HG03469 (cell line): Measurements from ENCODE around the gene HSPD1.
"Not testable (repeated sequence)": the region's sequence is repeated elsewhere in the genome, so short reads cannot be mapped to it uniquely, and the experiment has no call there.

Experiments
- ATAC-seq: cut with Tn5 transposase; IDR thresholded peaks from one replicate; pipeline ENCODE4 v1.9.1; 2021; ENCODE audit warnings: mild to moderate bottlenecking, moderate library complexity, moderate number of reproducible peaks; ENCODE audit not compliant: unreplicated experiment

HSPD1 gene

DNA sequence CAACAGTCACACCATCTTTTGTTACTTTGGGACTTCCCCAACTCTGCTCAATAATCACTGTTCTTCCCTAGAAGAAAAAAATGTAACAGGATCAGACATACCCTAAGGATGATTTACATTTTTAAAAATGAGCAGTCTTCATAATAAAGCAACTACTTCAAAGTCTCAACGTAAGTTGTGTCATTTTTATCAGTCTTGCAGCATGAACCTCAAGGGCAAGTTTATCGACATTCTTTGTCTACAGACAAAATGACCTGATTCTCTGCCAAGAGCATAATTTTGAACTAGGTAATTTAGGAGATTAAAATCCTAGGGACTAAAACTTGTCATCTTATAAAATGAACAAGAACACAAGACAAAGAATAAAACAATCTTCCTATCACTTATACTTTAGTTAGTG, 2.3 kb downstream of the HSPD1 start:
- ATAC-seq = no peak

DNA sequence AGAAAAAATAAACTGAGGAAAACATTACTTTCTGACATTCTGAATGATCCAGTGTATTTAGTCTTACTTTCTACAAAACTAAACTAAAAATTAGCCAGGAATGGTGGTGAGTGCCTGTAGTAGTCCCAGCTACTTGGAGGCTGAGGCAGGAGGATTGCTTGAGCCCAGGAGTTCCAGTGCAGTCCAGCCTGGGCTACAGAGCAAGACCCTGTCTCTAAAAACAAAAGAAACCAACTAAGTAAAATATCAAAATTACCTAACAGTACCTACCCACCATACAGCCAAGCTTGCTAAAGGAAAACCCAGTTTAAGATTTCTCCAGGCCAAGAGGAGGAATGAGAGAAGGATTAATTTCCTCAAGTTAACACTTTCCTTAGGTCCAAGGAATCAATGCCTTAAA, 2.9 kb downstream of the HSPD1 start:
- no peak for ATAC-seq

DNA sequence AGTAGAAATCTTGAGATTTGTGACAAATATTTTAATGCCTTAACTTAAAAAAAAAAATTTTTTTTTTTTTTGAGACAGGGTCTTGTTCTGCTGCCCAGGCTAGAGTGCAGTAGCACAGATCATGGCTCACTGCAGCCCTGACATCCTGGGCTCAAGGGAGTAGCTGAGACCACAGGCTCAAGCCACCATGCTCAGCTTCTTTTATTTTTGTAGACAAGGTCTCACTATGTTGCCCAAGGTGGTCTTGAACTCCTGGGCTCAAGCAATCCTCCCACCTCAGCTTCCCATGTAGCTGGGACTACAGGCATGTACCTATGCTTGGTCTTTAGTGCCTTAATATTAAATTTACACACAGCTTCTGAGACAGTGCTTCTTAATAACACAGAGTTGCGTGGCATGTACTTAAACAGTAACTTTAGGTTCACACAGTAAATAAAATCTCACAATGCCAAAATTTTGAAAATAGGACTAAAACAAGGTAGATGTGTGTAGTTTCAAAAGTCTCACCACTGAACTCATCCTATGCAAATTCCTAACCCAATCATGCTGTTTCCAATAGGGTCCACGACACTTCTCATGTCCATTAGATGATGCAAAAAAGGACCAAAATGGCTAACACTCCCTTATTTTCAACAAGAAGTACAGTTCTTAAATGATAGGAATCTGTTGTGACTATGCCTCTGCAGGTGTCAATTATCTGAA, 4.1 kb downstream of the HSPD1 start:
- no peak for ATAC-seq

DNA sequence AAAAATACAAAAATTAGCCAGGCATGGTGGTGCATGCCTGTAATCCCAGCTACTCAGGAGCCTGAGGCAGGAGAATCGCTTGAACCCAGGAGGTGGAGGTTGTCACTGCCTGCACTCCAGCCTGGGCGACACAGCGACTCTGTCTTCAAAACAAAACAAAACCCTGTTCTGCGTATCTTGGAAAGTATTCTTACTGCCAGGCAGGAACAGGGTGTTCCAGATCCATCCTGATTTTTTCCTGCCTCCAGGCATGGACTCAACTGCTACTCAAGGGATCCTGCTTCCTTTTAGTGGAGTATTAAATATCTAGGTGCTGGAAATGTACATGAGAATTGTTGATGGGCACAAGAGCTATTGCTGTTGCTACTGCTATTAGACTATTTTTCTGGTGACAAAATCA, 12.3 kb downstream of the HSPD1 start:
- no peak for ATAC-seq

DNA sequence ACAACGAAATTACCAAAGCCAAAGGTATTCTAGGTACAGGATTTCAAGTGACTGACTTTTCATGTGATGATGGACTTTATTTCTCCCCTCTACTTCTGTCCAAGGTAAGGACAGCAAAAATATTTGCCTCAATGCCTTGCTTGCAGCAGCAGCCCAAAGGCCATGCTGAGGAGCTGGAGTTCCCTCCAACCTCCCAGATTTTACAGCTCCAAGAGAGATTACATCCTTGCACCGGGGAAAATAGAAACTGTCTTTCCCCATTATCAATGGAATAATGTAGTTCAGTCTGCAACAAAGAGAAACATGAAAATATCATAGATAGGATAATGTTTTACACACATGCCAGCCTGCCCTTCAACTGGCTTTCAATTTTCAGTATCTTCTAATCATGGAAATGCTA, 13.5 kb downstream of the HSPD1 start:
- no peak for ATAC-seq

DNA sequence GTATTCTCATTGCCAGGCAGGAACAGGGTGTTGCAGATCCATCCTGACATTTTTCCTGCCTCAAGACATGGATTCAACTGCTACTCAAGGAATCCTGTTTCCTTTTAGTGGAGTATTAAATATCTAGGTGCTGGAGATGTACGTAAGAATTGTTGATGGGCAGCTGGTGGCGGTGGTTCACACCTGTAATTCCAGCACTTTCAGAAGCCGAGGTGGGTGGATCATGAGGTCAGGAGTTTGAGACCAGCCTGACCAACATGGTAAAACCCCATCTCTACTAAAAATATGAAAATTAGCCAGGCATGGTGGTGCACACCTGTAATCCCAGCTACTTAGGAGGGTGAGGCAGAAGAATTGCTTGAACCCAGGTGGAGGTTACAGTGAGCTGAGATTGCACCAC, 15.4 kb downstream of the HSPD1 start:
- not testable (repeated sequence) for ATAC-seq

DNA sequence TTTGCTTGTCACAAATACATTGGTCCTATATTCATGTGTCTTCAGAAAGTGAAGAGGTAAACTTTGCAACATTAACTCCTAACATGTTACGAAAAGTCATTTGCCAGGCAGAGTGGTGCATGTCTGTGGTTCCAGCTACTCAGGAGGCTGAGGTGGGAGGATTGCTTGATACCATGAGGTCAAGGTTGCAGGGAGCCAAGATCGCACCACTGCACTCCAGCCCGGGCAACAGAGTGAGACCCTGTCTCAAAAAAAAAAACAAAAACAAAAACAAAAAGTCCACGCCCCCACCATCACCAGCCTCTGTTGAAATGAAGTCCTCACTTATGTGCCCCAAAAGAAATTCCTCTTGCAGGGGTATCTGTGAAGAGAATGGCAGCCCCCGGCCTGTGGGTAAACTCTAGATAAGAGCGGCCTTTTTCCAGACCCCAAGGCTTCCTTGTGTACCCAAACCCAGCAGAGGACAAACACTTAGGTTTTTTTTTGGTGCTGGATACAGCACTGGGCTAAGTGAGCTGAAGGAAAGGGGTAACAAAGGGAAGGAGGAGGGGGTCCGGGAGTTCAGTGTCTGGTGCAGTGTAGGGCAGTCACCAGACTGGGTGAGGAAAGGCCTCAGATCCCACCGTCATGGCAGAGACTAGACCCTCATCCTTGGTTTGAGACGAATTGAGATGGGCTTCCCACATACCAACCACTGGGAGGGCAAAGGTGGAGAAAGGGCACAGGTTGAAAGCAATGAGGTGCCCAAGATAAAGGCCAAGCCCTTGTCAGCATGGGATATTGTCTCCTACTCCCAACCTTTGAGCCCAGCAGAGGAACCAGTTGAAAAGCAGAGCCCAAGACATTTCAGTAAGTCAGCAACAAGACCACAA, 19.2 kb downstream of the HSPD1 start:
- ATAC-seq = no peak

DNA sequence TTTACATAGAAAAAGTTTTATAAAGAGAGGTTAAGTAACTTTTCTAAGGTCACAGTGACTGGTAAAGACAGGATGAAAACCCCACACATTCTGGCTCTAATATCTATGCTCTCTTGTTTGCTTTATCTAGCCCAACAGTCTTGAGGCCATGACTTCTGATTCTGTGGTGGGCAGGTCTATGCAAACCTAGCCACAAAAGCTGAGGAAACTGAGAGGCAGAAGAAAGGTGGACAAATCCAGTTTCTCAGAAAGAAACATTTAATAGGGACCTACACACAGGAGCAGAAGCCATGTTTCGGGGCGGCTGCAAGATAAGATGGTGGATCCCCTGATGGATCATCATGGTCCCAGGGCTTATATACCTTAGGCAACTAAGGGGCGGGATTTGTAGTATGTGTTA, 21.8 kb downstream of the HSPD1 start:
- ATAC-seq = no peak

DNA sequence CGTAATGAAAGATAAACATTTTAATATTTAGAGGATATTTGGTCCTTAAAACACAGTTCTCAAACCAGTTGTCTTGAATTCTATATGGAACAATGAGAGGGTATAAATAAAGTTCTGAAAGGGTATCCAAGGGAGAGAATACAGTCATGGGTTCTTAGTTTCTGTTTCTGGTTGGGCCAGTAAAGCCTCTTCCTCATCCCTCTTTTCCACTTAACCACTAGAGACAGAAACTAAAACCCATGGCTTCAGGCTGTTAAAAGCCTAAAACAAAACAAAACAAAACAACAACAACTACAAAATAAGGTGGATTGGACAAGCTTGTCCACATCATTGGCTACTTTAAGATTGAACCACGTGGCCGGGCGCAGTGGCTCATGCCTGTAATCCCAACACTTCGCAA, 27.5 kb downstream of the HSPD1 start:
- ATAC-seq = no peak

DNA sequence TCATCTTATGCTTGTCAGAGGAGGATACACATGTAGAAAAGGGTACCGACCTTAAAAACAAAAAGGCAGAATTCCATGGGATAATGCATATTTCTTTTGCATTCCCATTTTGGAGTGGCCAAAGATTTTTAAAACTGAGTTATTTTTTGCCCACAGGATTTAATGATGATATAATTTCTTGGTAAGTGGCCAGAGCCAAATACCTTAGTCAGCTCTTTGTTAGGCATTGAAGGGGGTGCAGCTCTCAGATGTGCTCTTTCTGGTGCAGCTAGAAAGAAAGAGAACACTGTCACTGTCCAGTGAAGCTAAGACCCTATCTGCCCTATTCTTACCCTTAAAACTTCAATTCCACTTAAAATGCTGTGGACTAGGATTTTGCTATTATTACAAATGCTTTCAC, 35.5 kb downstream of the HSPD1 start:
- ATAC-seq = no peak

DNA sequence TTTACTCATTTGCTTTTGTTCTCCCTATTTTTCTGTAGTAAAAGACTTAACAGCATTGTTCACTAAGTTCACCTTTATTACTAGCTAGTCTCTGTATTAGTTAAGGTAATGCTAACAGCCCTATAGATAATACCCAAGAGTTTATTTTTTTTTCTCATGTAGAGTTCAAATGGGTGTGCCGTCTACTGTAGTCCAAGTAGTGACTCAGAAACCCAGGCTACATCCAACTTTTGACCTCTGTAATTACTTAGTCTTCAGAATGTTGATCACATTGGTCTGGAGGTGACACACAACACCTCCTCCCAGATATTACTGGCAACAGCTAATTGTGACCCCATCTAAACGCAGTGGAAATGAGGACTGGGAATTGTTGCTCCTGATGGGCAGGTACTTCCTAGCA, 38.6 kb downstream of the HSPD1 start:
- ATAC-seq = no peak

DNA sequence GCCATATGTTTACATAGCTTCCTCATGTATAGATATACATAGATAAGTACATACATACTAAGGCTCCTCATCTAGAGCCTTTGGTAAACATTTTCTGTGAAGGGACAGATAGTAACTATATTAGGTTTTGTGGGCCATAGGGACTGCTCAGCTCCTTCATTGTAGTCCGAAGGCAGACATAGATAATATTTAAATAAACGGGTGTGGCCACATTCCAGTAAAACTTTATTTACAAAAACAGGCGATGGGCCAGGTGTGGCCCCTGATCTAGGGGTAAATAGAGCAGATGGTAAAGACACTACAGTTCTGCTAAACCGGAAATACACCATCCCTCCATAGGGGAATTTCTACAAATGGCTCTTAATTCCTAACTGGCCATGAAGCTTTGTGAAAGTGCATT, 39.0 kb downstream of the HSPD1 start:
- no peak for ATAC-seq

DNA sequence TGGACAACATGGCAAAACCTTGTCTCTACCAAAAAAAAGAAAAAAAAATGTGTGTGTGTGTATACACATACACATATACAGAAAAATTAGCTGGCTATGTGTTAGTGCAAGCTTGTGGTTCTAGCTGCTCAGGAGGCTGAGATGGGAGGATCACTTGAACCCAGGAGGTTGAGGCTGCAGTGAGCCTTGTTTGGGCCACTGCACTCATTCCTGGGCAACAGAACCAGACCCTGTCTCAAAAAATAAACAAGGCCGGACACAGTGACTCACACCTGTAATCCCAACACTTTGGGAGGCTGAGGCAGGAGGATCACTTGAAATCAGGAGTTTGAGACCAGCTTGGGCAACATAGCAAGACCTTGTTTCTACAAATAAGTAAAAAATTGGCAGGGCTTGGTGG, 44.2 kb downstream of the HSPD1 start:
- ATAC-seq = no peak

DNA sequence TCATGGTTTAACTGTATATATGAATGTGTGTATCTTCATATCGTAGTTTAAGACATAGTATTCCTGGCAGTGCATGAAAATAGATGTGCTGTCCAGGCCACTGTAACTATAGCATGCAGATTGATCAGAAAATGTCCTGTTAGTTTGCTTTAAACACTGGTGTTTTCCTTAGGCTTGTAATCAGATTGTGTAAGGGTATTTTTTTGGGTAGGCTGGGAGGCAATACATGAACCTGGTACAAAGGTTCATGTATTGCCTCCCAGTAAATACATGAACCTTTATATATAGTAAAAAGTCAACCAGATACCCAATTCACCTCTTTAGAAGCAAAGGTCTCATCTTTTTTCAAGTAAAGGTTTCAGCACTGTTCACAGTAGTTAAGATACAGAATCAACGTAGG, 44.7 kb downstream of the HSPD1 start:
- no peak for ATAC-seq

DNA sequence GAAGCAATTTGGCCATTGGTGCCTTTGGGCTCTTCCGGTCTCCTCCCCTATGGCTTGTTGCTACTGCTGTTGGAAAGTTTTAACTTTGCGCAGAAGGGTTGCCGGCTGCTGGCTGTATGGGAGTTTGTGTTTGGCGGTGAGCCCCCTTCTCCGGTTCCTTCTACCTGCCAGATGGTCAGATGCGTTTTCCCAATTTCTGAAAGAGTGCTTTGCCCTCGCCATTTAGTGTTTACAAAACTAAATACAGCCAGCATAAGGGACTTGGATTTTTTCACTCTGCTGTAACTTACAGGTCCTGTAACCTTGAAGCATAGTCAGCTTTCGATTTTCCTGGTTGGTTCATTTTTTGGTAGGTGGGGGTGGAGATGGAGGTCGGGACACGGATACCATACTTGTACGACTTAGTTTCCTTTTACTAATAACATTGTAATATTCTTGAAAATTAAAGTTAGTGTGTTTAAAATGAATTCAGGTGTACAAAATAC, 45.7 kb downstream of the HSPD1 start:
- peak; percentile 23 for ATAC-seq

DNA sequence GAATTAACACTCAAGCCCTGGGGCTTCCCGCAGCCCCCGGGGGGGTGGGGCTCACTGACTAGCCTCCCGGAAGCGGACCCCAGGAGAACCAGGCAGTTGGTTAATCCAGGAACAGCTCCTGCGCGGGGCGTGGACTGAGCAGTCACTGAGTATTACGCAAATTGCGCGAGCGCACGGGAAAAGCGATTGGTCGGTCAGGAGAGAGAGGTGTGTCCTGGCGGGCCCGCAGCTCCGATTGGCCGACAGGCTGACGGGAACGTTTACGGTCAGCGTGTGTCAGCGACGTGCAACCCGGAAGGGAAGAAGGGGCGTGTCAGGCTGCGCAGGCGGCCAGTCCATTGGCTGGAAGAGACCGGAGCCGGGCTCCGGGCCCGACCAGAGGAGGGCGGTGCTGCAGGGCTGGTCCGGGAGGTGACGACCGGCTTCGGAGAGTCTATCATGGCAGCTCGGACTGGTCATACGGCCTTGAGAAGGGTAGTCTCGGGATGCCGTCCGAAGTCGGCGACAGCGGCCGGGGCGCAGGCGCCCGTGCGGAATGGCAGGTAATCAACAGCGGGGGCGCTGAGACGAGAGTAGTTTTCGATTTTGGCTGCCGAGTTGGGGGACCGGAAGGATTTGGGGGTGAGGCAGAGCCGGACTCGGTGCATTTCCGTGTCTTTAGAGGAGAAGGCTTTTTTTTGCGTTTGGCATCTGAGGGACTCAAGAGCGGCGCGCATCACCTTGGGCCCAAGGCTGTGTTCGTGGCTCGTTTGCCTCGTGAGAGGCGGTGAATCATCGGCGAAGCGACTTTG, 46.3 kb downstream of the HSPD1 start, which contains the start of gene COQ10B:
Gene COQ10B, plus strand, starts transcription at position 430 of the 791 bp plus-strand sequence. Its CDS starts 9 bp downstream, at position 439.
- ATAC-seq = peak; percentile 92

DNA sequence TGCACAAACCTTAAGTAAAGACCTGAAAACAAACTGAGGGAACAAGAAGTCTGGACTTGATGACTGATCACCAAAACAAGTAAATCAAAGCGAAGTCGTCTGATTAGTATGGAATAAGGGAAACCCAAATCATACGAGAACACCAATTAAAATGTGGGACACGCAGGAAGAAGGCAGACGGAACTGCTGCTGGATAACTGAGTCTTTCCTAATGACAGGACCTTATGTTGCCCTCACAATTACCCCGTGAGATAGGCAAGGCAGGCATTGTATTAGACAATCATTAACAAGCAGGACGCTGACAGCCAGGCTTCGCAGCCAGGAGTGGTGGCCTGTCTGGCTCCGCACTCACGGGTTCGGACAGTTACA, 46.9 kb downstream of the HSPD1 start:
- ATAC-seq = no peak

DNA sequence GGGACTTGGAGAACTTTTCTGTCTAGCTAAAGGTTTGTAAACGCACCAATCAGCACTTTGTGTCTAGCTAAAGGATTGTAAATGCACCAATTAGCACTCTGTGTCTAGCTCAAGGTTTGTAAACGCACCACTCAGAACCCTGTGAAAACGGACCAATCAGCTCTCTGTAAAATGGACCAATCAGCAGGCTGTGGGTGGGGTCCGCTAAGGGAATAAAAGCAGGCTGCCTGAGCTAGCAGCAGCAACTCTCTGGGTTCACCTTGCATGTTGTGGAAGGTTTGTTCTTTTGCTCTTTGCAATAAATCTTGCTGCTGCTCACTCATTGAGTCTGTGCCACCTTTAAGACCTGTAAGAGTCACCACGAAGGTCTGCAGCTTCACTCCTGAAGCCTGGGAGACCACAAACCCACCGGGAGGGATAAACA, 48.7 kb downstream of the HSPD1 start:
- not testable (repeated sequence) for ATAC-seq

DNA sequence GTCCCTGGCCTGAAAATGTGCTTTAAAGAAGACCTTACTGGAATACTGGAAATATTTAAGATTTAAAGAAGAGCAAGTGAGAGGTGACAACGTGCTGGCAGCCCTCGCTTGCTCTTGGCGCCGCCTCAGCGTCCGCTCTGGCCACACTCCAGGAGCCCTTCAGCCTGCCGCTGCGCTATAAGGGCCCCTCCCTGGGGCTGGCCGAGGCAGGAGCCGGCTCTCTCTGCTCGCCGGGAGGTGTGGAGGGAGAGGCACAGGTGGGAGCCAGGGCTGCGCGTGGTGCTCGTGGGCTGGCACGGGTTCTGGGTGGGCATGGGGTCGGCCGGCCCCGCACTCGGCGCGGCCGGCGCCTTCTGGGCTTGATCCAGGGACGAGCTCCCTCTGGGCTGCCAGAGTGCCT, 49.2 kb downstream of the HSPD1 start:
- no peak for ATAC-seq

DNA sequence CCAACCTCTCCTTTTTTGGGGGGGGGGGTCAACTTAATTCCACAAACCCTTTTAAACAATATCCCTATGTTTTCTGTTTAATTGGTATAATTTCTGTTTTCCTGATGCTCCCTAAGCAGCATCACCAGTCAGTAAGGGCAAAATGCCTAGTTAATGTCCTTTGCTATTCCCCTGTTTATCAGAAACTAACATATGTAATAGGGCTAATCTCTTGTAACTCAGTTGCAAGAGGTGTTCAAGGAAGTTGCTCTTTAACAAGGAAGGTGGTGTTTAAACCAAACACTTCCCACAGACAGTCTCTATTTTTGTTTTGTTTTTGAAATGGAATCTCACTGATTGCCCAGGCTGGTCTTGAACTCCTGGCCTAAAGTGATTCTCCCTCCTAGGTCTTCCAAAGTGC, 52.8 kb downstream of the HSPD1 start:
- no peak for ATAC-seq

DNA sequence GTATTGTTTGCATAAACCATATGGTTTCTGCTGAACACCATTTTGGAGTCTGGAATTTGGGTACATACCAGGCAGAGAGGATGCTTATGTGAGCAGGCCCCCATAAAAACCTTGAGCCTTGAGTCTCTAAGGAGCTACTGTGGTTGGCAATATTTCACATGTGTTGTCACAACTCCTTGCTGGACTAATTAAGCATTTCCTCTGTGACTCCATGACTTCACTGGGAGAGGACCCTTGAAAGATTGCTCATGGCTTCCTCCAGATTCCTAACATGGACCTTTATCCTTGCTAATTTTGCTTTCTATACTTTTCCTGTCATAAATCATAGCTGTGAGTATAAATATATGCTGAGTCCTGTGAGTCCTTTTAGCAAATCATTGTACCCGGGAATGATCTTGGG, 53.9 kb downstream of the HSPD1 start:
- no peak for ATAC-seq
